Astrocyte (in vitro differentiated cells and primary cell): ENCODE data around the gene GRAMD2A. TPM values are rescaled to one million over a fixed set of nuclear protein-coding genes. Genes with fewer than 3 reads are reported as not detected.

Source experiments
- DNase-seq: peaks from one replicate; pipeline ENCODE4 v3.0.0-alpha.2; 2010; ENCODE audit warnings: low read depth
- FAIRE-seq: peaks from 2 replicates; lab custom pipeline; 2011; peaks lifted over from hg19 to GRCh38; lab: Jason Lieb, UNC
- H2AFZ ChIP-seq: 2 replicates; pipeline ENCODE4 v1.6.0; 2012; ENCODE audit warnings: low read depth, low read length, inconsistent platforms
- H3K27ac ChIP-seq: 2 replicates; pipeline ENCODE4 v1.5.1; 2011; ENCODE audit warnings: low read depth, low read length, inconsistent platforms
- H3K27me3 ChIP-seq: 2 replicates; pipeline ENCODE4 v1.6.0; 2011; ENCODE audit warnings: low read length, inconsistent platforms; ENCODE audit not compliant: insufficient read depth
- H3K36me3 ChIP-seq: 2 replicates; pipeline ENCODE4 v1.5.1; 2011; ENCODE audit warnings: low read length, inconsistent platforms; ENCODE audit not compliant: insufficient read depth
- H3K4me1 ChIP-seq: 2 replicates; pipeline ENCODE4 v1.5.1; 2011; ENCODE audit warnings: low read length, inconsistent platforms; ENCODE audit not compliant: insufficient read depth
- H3K4me2 ChIP-seq: 2 replicates; pipeline ENCODE4 v1.6.0; 2012; ENCODE audit warnings: low read length, inconsistent platforms
- H3K4me3 ChIP-seq: 2 replicates; pipeline ENCODE4 v1.5.1; 2011; ENCODE audit warnings: low read depth, mild to moderate bottlenecking, low read length, inconsistent platforms; ENCODE audit not compliant: insufficient read depth
- H3K79me2 ChIP-seq: 2 replicates; pipeline ENCODE4 v1.6.0; 2012; ENCODE audit warnings: mild to moderate bottlenecking, low read length, inconsistent platforms; ENCODE audit not compliant: insufficient read depth
- H3K9ac ChIP-seq: 2 replicates; pipeline ENCODE4 v1.6.0; 2012; ENCODE audit warnings: mild to moderate bottlenecking, low read length, inconsistent platforms
- H3K9me3 ChIP-seq: 2 replicates; pipeline ENCODE4 v1.5.1; 2012; ENCODE audit warnings: low read depth, mild to moderate bottlenecking, low read length, inconsistent platforms; ENCODE audit not compliant: insufficient read depth
- H4K20me1 ChIP-seq: 2 replicates; pipeline ENCODE4 v1.6.0; 2012; ENCODE audit warnings: low read length, inconsistent platforms; ENCODE audit not compliant: insufficient read depth
- H3K27ac Mint-ChIP-seq: one replicate; pipeline ENCODE4 v1.8.0; 2021; ENCODE audit warnings: mild to moderate bottlenecking, mixed read lengths; ENCODE audit not compliant: unreplicated experiment
- H3K27me3 Mint-ChIP-seq: one replicate; pipeline ENCODE4 v1.8.0; 2021; ENCODE audit warnings: low read depth, mixed read lengths; ENCODE audit not compliant: unreplicated experiment
- H3K36me3 Mint-ChIP-seq: one replicate; pipeline ENCODE4 v1.8.0; 2021; ENCODE audit warnings: low read depth, mixed read lengths; ENCODE audit not compliant: unreplicated experiment
- H3K4me1 Mint-ChIP-seq: one replicate; pipeline ENCODE4 v1.8.0; 2021; ENCODE audit warnings: low read depth, mixed read lengths; ENCODE audit not compliant: unreplicated experiment
- H3K4me3 Mint-ChIP-seq: one replicate; pipeline ENCODE4 v1.8.0; 2021; ENCODE audit warnings: mild to moderate bottlenecking, moderate library complexity, mixed read lengths; ENCODE audit not compliant: unreplicated experiment
- H3K9me3 Mint-ChIP-seq: one replicate; pipeline ENCODE4 v1.8.0; 2021; ENCODE audit warnings: mild to moderate bottlenecking, mixed read lengths; ENCODE audit not compliant: unreplicated experiment
- EZH2 ChIP-seq: IDR thresholded peaks from 2 replicates; pipeline ENCODE4 v1.6.1; 2012; ENCODE audit warnings: mild to moderate bottlenecking, low read length, inconsistent platforms; ENCODE audit not compliant: insufficient read depth
- total RNA-seq: library from RNA; stranded (reverse); gene quantifications from 2 replicates; pipeline ENCODE4 v1.2.1, GENCODE V29; 2021
- TF ChIP-seq, protein P1 (sequence below): IDR thresholded peaks from 2 replicates; pipeline ENCODE4 v1.5.1; 2011; ENCODE audit warnings: low read depth, mild to moderate bottlenecking, inconsistent platforms, low read length, moderate library complexity; ENCODE audit not compliant: insufficient read depth

GRAMD2A gene
- total RNA-seq, 1 donor from 2014 or later: 0.68 TPM

- Histone ChIP-seq H3K9me3 (no peaks in the 10 kb centered on the region), H3K4me2 (no peak overlapping the region), H3K9ac (no peak overlapping the region), H3K4me3 (no peak overlapping the region), H3K4me1 (no peaks in the 10 kb centered on the region), H2AFZ (no peak overlapping the region), H3K79me2 (no peaks in the 10 kb centered on the region), H3K36me3 (no peaks in the 10 kb centered on the region), H4K20me1 (no peaks in the 10 kb centered on the region), H3K27ac (no peak overlapping the region), H3K27me3 (no peaks in the 10 kb centered on the region)
- Mint-ChIP-seq H3K36me3 (peaks cover 2% of the 10 kb centered on the region), H3K4me3 (no peak overlapping the region), H3K27ac (no peak overlapping the region), H3K9me3 (no peaks in the 10 kb centered on the region), H3K27me3 (no peaks in the 10 kb centered on the region), H3K4me1 (no peaks in the 10 kb centered on the region)
- FAIRE-seq (no peak), DNase-seq (no peak)
- TF ChIP-seq, protein P1, sequence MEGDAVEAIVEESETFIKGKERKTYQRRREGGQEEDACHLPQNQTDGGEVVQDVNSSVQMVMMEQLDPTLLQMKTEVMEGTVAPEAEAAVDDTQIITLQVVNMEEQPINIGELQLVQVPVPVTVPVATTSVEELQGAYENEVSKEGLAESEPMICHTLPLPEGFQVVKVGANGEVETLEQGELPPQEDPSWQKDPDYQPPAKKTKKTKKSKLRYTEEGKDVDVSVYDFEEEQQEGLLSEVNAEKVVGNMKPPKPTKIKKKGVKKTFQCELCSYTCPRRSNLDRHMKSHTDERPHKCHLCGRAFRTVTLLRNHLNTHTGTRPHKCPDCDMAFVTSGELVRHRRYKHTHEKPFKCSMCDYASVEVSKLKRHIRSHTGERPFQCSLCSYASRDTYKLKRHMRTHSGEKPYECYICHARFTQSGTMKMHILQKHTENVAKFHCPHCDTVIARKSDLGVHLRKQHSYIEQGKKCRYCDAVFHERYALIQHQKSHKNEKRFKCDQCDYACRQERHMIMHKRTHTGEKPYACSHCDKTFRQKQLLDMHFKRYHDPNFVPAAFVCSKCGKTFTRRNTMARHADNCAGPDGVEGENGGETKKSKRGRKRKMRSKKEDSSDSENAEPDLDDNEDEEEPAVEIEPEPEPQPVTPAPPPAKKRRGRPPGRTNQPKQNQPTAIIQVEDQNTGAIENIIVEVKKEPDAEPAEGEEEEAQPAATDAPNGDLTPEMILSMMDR: no peak
- no peak for TF ChIP-seq EZH2
Measured at GRCh38 chr15:72135719-72136118, 61.9 kb downstream of the GRAMD2A start.

- Histone ChIP-seq H3K9me3 (no peaks in the 10 kb centered on the region), H3K27ac (no peak overlapping the region), H3K4me3 (no peak overlapping the region), H3K36me3 (no peaks in the 10 kb centered on the region), H2AFZ (no peak overlapping the region), H3K9ac (no peak overlapping the region), H3K4me1 (no peaks in the 10 kb centered on the region), H3K79me2 (no peaks in the 10 kb centered on the region), H3K27me3 (no peaks in the 10 kb centered on the region), H3K4me2 (no peak overlapping the region), H4K20me1 (no peaks in the 10 kb centered on the region)
- DNase-seq (no peak), FAIRE-seq (peak; percentile 9)
- H3K4me1 Mint-ChIP-seq: no peaks in the 10 kb centered on the region
- TF ChIP-seq EZH2: no peak
- TF ChIP-seq, protein P1: no peak
- H3K27me3 Mint-ChIP-seq: no peaks in the 10 kb centered on the region
- H3K27ac Mint-ChIP-seq: no peak overlapping the region
- no peaks in the 10 kb centered on the region for H3K36me3 Mint-ChIP-seq
- no peaks in the 10 kb centered on the region for H3K9me3 Mint-ChIP-seq
- H3K4me3 Mint-ChIP-seq: no peak overlapping the region
Measured at GRCh38 chr15:72133211-72133610, 64.4 kb downstream of the GRAMD2A start.

GRCh38 chr15:72131922-72132321, 65.7 kb downstream of the GRAMD2A start:
- no peak overlapping the region for H2AFZ ChIP-seq
- Mint-ChIP-seq H3K36me3 (no peaks in the 10 kb centered on the region), H3K4me3 (no peak overlapping the region), H3K9me3 (no peaks in the 10 kb centered on the region), H3K4me1 (no peaks in the 10 kb centered on the region), H3K27me3 (no peaks in the 10 kb centered on the region), H3K27ac (no peak overlapping the region)
- no peaks in the 10 kb centered on the region for H4K20me1 ChIP-seq
- H3K4me2 ChIP-seq: no peak overlapping the region
- no peaks in the 10 kb centered on the region for H3K4me1 ChIP-seq
- H3K27me3 ChIP-seq: no peaks in the 10 kb centered on the region
- H3K27ac ChIP-seq: no peak overlapping the region
- H3K79me2 ChIP-seq: no peaks in the 10 kb centered on the region
- TF ChIP-seq, protein P1: no peak
- TF ChIP-seq EZH2: no peak
- H3K9me3 ChIP-seq: no peaks in the 10 kb centered on the region
- DNase-seq (no peak), FAIRE-seq (no peak)
- H3K4me3 ChIP-seq: no peak overlapping the region
- no peaks in the 10 kb centered on the region for H3K36me3 ChIP-seq
- H3K9ac ChIP-seq: no peak overlapping the region
